Panc1 (cell line): Measurements from ENCODE around the gene TREML4. TPM values are rescaled to one million over a fixed set of nuclear protein-coding genes. Genes with fewer than 3 reads are reported as not detected.

ENCODE experiments used
- ATAC-seq: fragments of 200-7000 bp; cut with Tn5 transposase; 2 replicates; pipeline ENCODE4 v1.9.1; 2020; ENCODE audit warnings: mild to moderate bottlenecking, moderate library complexity
- BruUV-seq: library from RNA; stranded (reverse); fragments of 400-500 nt; replicated peaks from 2 replicates; lab custom pipeline; 2021; lab: Mats Ljungman, UMichigan
- CTCF ChIA-PET: fragments of 300-600 bp; sonication (Branson Sonifier 250); formaldehyde crosslinking; loops from one replicate; lab custom pipeline; 2022; ENCODE audit warnings: antibody characterized with exemption; lab: Charles Lee
- POLR2A ChIA-PET: fragments of 300-600 bp; sonication (Branson Sonifier 250); formaldehyde crosslinking; loops from one replicate; lab custom pipeline; 2022; ENCODE audit warnings: antibody characterized with exemption; lab: Charles Lee
- DNase-seq: peaks from one replicate; pipeline ENCODE4 v3.0.0-alpha.2; 2010; ENCODE audit warnings: low read depth, low spot score
- H3K27ac ChIP-seq: 2 replicates; pipeline ENCODE4 v1.5.1; 2011; ENCODE audit warnings: mild to moderate bottlenecking, low read length, inconsistent platforms
- H3K27me3 ChIP-seq: fragments of 200-500 bp; sonication (Bioruptor generic); 2 replicates; pipeline ENCODE4 v1.6.0; 2014; ENCODE audit warnings: low read length, inconsistent platforms; ENCODE audit not compliant: control insufficient read depth, insufficient read depth
- H3K36me3 ChIP-seq: fragments of 200-500 bp; sonication (Bioruptor generic); 2 replicates; pipeline ENCODE4 v1.5.1; 2014; ENCODE audit warnings: inconsistent platforms, mild to moderate bottlenecking, low read length, moderate library complexity; ENCODE audit not compliant: control insufficient read depth, insufficient read depth
- H3K4me1 ChIP-seq: 2 replicates; pipeline ENCODE4 v1.5.1; 2011; ENCODE audit warnings: inconsistent platforms, mild to moderate bottlenecking, low read length, moderate library complexity; ENCODE audit not compliant: control insufficient read depth, insufficient read depth
- H3K4me3 ChIP-seq, 2 experiments: 2 replicates each; pipeline ENCODE4 v1.5.1; 2011 to 2012; ENCODE audit warnings: low read depth in 2 of 2, low read length in 2 of 2, mild to moderate bottlenecking in 2 of 2, inconsistent platforms in 1 of 2, moderate library complexity in 1 of 2
- H3K9me3 ChIP-seq: fragments of 200-500 bp; sonication (Bioruptor generic); 2 replicates; pipeline ENCODE4 v1.5.1; 2014; ENCODE audit warnings: low read depth, mild to moderate bottlenecking, inconsistent platforms, low read length, moderate library complexity; ENCODE audit not compliant: control insufficient read depth, insufficient read depth
- POLR2AphosphoS5 ChIP-seq: IDR thresholded peaks from 2 replicates; pipeline ENCODE4 v1.6.1; 2012; ENCODE audit warnings: mild to moderate bottlenecking, low read depth, low read length, moderate library complexity
- SIN3A ChIP-seq: IDR thresholded peaks from 2 replicates; pipeline ENCODE4 v1.6.1; 2012; ENCODE audit warnings: low read depth, mild to moderate bottlenecking, low read length, moderate library complexity, borderline replicate concordance; ENCODE audit not compliant: insufficient read depth
- TCF7L2 ChIP-seq: IDR thresholded peaks from 2 replicates; pipeline ENCODE4 v1.6.1; 2011; ENCODE audit warnings: mild to moderate bottlenecking, low read depth, low read length, inconsistent platforms
- in situ Hi-C: cut with HindIII; loops from 2 replicates; pipeline ENCODE4 v1.10.0; 2016; ENCODE audit warnings: low sequenced_read_pairs, low pct_unique_long_range_greater_than_20kb
- intact Hi-C: fragments of 100-400 bp; cut with micrococcal nuclease; formaldehyde crosslinking; loops from one replicate; pipeline ENCODE4 v1.10.0; 2022; ENCODE audit not compliant: unreplicated experiment
- total RNA-seq: library from RNA; stranded (reverse); gene quantifications from one replicate; pipeline ENCODE4 v1.2.1, GENCODE V29; 2021; ENCODE audit not compliant: unreplicated experiment
- TF ChIP-seq, protein P1 (sequence below), 2 experiments: IDR thresholded peaks; 2 replicates each; pipeline ENCODE4 v1.6.1; 2011 to 2012; ENCODE audit warnings: low read depth in 2 of 2, control low read depth in 1 of 2, low read length in 1 of 2, mild to moderate bottlenecking in 1 of 2, moderate library complexity in 1 of 2; ENCODE audit not compliant: insufficient read depth in 1 of 2
- TF ChIP-seq, protein P2 (sequence below): fragments of 450-650 bp; IDR thresholded peaks from 2 replicates; pipeline ENCODE4 v1.5.1; 2017; ENCODE audit warnings: mild to moderate bottlenecking

TREML4 gene
- total RNA-seq, 1 experiment from 2014 or later = not detected

DNA sequence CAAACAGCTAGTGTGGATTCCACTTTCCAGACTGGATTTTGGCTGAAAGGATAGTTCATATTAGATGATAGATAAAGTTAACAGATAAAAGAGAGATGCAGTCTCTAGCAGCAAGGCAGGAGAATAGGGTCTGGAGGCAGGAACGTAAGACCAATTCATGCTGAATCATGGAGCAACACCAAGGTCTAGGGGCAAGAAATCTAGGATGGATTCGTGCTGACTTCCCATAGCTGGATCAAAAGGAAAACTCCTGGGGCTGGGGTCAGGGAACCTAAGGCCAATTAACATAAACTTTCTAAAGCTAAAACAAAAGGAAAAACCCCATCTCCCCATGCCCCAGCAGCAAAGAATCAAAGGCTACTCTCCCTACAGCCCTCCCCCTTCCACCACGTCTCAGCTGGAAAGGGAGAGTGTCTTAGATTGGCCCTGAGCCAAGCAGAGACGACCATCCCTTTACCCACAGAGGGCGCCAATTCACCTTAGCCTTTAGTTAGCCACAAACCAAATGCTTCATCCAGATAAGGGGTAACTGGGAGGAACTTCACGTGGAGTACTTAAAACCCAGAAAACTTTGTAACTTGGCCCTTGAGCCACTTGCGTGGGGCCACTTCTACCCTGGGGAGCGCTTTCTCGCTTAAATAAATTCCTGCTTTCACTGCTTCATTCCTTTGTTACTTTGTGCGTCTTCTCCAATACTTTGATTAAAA, 50.7 kb downstream of the TREML4 start:
- intact Hi-C loops (no loop called here), in situ Hi-C loops (no loop called here)
- TF ChIP-seq SIN3A = no peak
- TF ChIP-seq, protein P1, sequence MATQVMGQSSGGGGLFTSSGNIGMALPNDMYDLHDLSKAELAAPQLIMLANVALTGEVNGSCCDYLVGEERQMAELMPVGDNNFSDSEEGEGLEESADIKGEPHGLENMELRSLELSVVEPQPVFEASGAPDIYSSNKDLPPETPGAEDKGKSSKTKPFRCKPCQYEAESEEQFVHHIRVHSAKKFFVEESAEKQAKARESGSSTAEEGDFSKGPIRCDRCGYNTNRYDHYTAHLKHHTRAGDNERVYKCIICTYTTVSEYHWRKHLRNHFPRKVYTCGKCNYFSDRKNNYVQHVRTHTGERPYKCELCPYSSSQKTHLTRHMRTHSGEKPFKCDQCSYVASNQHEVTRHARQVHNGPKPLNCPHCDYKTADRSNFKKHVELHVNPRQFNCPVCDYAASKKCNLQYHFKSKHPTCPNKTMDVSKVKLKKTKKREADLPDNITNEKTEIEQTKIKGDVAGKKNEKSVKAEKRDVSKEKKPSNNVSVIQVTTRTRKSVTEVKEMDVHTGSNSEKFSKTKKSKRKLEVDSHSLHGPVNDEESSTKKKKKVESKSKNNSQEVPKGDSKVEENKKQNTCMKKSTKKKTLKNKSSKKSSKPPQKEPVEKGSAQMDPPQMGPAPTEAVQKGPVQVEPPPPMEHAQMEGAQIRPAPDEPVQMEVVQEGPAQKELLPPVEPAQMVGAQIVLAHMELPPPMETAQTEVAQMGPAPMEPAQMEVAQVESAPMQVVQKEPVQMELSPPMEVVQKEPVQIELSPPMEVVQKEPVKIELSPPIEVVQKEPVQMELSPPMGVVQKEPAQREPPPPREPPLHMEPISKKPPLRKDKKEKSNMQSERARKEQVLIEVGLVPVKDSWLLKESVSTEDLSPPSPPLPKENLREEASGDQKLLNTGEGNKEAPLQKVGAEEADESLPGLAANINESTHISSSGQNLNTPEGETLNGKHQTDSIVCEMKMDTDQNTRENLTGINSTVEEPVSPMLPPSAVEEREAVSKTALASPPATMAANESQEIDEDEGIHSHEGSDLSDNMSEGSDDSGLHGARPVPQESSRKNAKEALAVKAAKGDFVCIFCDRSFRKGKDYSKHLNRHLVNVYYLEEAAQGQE (IDR thresholded peaks at IDR 0.05; ENCODE audit: insufficient read depth in 1 of 2, low read depth in 2 of 2, low read length in 1 of 2) = no peak
- TF ChIP-seq POLR2AphosphoS5 = no peak
- TF ChIP-seq, protein P2, sequence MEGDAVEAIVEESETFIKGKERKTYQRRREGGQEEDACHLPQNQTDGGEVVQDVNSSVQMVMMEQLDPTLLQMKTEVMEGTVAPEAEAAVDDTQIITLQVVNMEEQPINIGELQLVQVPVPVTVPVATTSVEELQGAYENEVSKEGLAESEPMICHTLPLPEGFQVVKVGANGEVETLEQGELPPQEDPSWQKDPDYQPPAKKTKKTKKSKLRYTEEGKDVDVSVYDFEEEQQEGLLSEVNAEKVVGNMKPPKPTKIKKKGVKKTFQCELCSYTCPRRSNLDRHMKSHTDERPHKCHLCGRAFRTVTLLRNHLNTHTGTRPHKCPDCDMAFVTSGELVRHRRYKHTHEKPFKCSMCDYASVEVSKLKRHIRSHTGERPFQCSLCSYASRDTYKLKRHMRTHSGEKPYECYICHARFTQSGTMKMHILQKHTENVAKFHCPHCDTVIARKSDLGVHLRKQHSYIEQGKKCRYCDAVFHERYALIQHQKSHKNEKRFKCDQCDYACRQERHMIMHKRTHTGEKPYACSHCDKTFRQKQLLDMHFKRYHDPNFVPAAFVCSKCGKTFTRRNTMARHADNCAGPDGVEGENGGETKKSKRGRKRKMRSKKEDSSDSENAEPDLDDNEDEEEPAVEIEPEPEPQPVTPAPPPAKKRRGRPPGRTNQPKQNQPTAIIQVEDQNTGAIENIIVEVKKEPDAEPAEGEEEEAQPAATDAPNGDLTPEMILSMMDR = peak; percentile 73
- TF ChIP-seq TCF7L2 = no peak
- Histone ChIP-seq H3K9me3 (no peaks in the 10 kb centered on the region), H3K4me3 (no peak overlapping the region), H3K27ac (no peak overlapping the region), H3K36me3 (no peaks in the 10 kb centered on the region), H3K4me1 (no peaks in the 10 kb centered on the region), H3K27me3 (peaks cover 13% of the 10 kb centered on the region)
- BruUV-seq = no TSS peak
- peak; percentile 22 for DNase-seq
- ChIA-PET POLR2A (no interaction called here), CTCF (interaction anchor here (0.6 kb wide), 2 partner anchors 28 to 242 kb away, joined by 4 to 5 read pairs; no protein-coding TSS in a partner anchor)
- no peak; the same call in 1 of the 2 replicates for ATAC-seq

DNA sequence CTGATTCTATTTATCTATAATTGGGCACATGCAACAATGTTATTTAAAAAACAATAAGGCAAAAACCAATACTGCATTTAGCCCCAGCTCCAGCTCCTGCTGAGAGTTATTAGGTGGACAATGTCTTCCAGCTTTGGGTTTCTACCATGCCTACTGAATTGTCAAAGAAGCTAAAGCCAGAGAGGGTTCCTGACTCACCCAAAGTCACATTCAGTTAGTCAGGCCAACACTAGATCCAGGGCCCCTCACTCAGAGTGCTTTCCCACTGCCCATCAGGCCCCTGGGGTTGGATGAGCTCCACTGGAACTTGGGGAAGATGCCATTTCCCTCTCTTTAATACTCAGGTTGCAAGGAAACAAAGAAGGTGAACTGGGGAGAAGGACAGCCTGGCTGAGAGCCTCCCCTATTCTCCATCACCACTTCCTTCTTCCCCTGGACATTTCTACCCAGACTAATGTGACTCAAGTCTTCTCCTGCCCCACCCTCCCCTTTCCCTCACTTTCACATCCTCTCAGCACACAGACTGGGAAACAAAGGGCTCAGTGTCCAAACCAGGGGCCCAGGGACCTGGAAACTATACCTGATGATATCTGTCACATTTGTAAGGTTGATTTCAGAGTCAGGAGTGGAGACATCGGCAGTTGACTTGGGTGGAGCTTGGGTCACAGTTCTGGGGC, 52.4 kb downstream of the TREML4 start:
- H3K27me3 ChIP-seq = peaks cover 7% of the 10 kb centered on the region
- TF ChIP-seq, protein P1 (IDR thresholded peaks at IDR 0.05; ENCODE audit: insufficient read depth in 1 of 2, low read depth in 2 of 2, low read length in 1 of 2) = no peak
- TF ChIP-seq POLR2AphosphoS5 = no peak
- TF ChIP-seq TCF7L2 = no peak
- TF ChIP-seq, protein P2 = no peak
- TF ChIP-seq SIN3A = no peak
- H3K4me1 ChIP-seq = no peaks in the 10 kb centered on the region
- no peak overlapping the region for H3K27ac ChIP-seq
- H3K4me3 ChIP-seq = no peak overlapping the region
- intact Hi-C loops = no loop called here
- no peaks in the 10 kb centered on the region for H3K36me3 ChIP-seq
- ChIA-PET CTCF (no interaction called here), POLR2A (no interaction called here)
- in situ Hi-C loops = no loop called here
- no peak for ATAC-seq
- H3K9me3 ChIP-seq = no peaks in the 10 kb centered on the region
- BruUV-seq = no TSS peak
- no peak for DNase-seq
